ENCODE results near the gene ATG101. TPM values are rescaled to one million over a fixed set of nuclear protein-coding genes. Genes with fewer than 3 reads are reported as not detected.
A peak's percentile ranks its signal among the peaks of the same experiment; 100 is the strongest.

The ATG101 gene
- total and polyA plus RNA-seq, 9 of the 15 experiments (the other 6 are each of a cell fraction or from before 2014, with no cell fraction given): 2.9 to 52.4 (median 29.7) TPM

GRCh38 chr12:52070185-52070925, 577 bp downstream of the ATG101 start:
- under 1% methylated on average over 33 of the region's 37 CpGs for WGBS (ENCODE audit: insufficient coverage, low coverage, missing lambda C conversion rate)
- ATAC-seq (peak; percentile 69), DNase-seq (ENCODE audit: extremely low read depth in 1 of 4, low spot score in 3 of 4) (peak in 1 of 4 experiments; percentile 32), FAIRE-seq (no peak)
- Histone ChIP-seq H3K36me3 (ENCODE audit: control insufficient read depth, insufficient read depth, low read length) (peaks cover 36% of the 10 kb centered on the region), H3K9me3 (replicated peaks; ENCODE audit: control insufficient read depth, insufficient read depth, low read depth, low read length) (no peaks in the 10 kb centered on the region), H3K27ac (ENCODE audit: extremely low read depth, low read depth, low read length) (peak overlapping the region; percentile 87), H2AFZ (ENCODE audit: low read depth, low read length) (peak overlapping the region; percentile 96), H3K4me3 (peak overlapping the region; percentile 65), H3K79me2 (ENCODE audit: control insufficient read depth, insufficient read depth, low read length) (peaks cover 39% of the 10 kb centered on the region), H3K27me3 (ENCODE audit: control insufficient read depth in 2 of 2, insufficient read depth in 2 of 2, low read length in 2 of 2) (peaks cover 0 to 4% of the 10 kb centered on the region in 2 experiments; a peak in 2 of 5 replicates), H3K9me1 (ENCODE audit: control insufficient read depth, insufficient read depth, low read length) (no peaks in the 10 kb centered on the region), H3K4me2 (ENCODE audit: insufficient read depth, low read length) (peak overlapping the region; percentile 96), H3K4me1 (replicated peaks in 1 of 2; ENCODE audit: control insufficient read depth in 2 of 2, insufficient read depth in 2 of 2, low read length in 2 of 2) (peaks cover 9 to 16% of the 10 kb centered on the region in 2 experiments), H3K9ac (ENCODE audit: insufficient read depth in 1 of 2, low read depth in 2 of 2, low read length in 2 of 2) (peak overlapping the region; percentile 79 to 97), H4K20me1 (replicated peaks; ENCODE audit: control insufficient read depth, insufficient read depth, low read length) (peaks cover 9% of the 10 kb centered on the region; the same call in 1 of the 2 replicates)
- intact Hi-C loops (cut with micrococcal nuclease) (no loop called here), in situ Hi-C loops (cut with MboI) (no loop called here)
- CTCF ChIA-PET (ENCODE audit: low intra/inter-chr PET ratio): interaction anchor here (2.3 kb wide), 1 partner anchor 44 kb away, joined by 18 read pairs; no protein-coding TSS in a partner anchor
- BruUV-seq (replicated peaks): TSS peak; percentile 71
- POLR2A ChIA-PET: interaction anchor here (0.6 to 5.6 kb wide), 13 partner anchors 9 to 60 kb away, joined by 3 to 23 read pairs (median 5); partner anchors contain the start of genes NR4A1 and SMIM41
- TF ChIP-seq L3MBTL2 (IDR thresholded peaks at IDR 0.05): no peak
- TF ChIP-seq, protein P1, sequence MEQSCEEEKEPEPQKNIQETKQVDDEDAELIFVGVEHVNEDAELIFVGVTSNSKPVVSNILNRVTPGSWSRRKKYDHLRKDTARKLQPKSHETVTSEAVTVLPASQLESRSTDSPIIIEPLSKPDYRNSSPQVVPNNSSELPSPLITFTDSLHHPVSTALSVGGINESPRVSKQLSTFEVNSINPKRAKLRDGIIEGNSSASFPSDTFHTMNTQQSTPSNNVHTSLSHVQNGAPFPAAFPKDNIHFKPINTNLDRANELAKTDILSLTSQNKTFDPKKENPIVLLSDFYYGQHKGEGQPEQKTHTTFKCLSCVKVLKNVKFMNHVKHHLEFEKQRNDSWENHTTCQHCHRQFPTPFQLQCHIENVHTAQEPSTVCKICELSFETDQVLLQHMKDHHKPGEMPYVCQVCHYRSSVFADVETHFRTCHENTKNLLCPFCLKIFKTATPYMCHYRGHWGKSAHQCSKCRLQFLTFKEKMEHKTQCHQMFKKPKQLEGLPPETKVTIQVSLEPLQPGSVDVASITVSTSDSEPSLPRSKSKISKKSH (CRISPR knock-in tag; IDR thresholded peaks at IDR 0.05): no peak
- TF ChIP-seq BCOR (IDR thresholded peaks at IDR 0.05): no peak
- TF ChIP-seq RBFOX2 (IDR thresholded peaks at IDR 0.05; ENCODE audit: low read depth, low read length): peak; percentile 81
- TF ChIP-seq, protein P2, sequence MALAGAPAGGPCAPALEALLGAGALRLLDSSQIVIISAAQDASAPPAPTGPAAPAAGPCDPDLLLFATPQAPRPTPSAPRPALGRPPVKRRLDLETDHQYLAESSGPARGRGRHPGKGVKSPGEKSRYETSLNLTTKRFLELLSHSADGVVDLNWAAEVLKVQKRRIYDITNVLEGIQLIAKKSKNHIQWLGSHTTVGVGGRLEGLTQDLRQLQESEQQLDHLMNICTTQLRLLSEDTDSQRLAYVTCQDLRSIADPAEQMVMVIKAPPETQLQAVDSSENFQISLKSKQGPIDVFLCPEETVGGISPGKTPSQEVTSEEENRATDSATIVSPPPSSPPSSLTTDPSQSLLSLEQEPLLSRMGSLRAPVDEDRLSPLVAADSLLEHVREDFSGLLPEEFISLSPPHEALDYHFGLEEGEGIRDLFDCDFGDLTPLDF (CRISPR knock-in tag; IDR thresholded peaks at IDR 0.05): no peak
- TF ChIP-seq, protein P3, sequence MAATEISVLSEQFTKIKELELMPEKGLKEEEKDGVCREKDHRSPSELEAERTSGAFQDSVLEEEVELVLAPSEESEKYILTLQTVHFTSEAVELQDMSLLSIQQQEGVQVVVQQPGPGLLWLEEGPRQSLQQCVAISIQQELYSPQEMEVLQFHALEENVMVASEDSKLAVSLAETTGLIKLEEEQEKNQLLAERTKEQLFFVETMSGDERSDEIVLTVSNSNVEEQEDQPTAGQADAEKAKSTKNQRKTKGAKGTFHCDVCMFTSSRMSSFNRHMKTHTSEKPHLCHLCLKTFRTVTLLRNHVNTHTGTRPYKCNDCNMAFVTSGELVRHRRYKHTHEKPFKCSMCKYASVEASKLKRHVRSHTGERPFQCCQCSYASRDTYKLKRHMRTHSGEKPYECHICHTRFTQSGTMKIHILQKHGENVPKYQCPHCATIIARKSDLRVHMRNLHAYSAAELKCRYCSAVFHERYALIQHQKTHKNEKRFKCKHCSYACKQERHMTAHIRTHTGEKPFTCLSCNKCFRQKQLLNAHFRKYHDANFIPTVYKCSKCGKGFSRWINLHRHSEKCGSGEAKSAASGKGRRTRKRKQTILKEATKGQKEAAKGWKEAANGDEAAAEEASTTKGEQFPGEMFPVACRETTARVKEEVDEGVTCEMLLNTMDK (IDR thresholded peaks at IDR 0.05; ENCODE audit: borderline replicate concordance, insufficient read depth, low read depth, low read length, poor library complexity, severe bottlenecking): peak; percentile 31
- TF ChIP-seq DLX4 (CRISPR knock-in tag; IDR thresholded peaks at IDR 0.05): no peak
- no peak for TF ChIP-seq ZBTB9 (CRISPR knock-in tag; IDR thresholded peaks at IDR 0.05)
- no peak; the same call in 1 of the 2 replicates for TF ChIP-seq POLR2G (IDR thresholded peaks at IDR 0.05; ENCODE audit: low read depth, low read length)
- no peak for TF ChIP-seq ZNF24 (IDR thresholded peaks at IDR 0.05)
- TF ChIP-seq, protein P4, sequence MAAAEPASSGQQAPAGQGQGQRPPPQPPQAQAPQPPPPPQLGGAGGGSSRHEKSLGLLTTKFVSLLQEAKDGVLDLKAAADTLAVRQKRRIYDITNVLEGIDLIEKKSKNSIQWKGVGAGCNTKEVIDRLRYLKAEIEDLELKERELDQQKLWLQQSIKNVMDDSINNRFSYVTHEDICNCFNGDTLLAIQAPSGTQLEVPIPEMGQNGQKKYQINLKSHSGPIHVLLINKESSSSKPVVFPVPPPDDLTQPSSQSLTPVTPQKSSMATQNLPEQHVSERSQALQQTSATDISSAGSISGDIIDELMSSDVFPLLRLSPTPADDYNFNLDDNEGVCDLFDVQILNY (CRISPR knock-in tag; IDR thresholded peaks at IDR 0.05): no peak

Measured in K562 (cell line).